Stomach (tissue), 9 donors: ENCODE data around the gene ATP6V0C. TPM values are rescaled to one million over a fixed set of nuclear protein-coding genes. Genes with fewer than 3 reads are reported as not detected.

Source experiments
- DNase-seq, 2 donors: peaks; one replicate each; pipeline versions ENCODE4 v3.0.0 to v3.0.0-alpha.2; 2013 to 2019
- H3K27ac ChIP-seq, 5 donors: fragments of 200-600 bp in 4 of 5; sonication (generic) in 4 of 5; one replicate each; pipeline ENCODE4 v1.5.1; 2013 to 2019; ENCODE audit warnings: mild to moderate bottlenecking in 1 of 5, moderate library complexity in 1 of 5
- H3K27me3 ChIP-seq, 3 donors: fragments of 200-600 bp; sonication (generic); one replicate each; pipeline ENCODE4 v1.5.1; 2017 to 2019; ENCODE audit warnings: mixed run types in 1 of 3
- H3K36me3 ChIP-seq, 4 donors: fragments of 200-600 bp; sonication (generic); 1 replicate in 3 of 4; 2 replicates in 1 of 4; pipeline ENCODE4 v1.5.1; 2016 to 2019
- H3K4me1 ChIP-seq, 4 donors: fragments of 200-600 bp; sonication (generic); one replicate each; pipeline ENCODE4 v1.5.1; 2016 to 2019
- H3K4me3 ChIP-seq, 4 donors: fragments of 200-600 bp; sonication (generic) in 3 of 4; one replicate each; pipeline ENCODE4 v1.5.1; 2016 to 2019; ENCODE audit warnings: mild to moderate bottlenecking in 1 of 4
- H3K9me3 ChIP-seq, 4 donors: fragments of 200-600 bp; sonication (generic); one replicate each; pipeline ENCODE4 v1.5.1; 2016 to 2019
- CTCF ChIP-seq, 7 experiments: fragments of 450-650 bp in 4 of 7; fragments of 200-600 bp in 3 of 7; sonication (generic) in 3 of 7; IDR thresholded peaks; one replicate each; pipeline ENCODE4 v1.5.1; 2016 to 2019; ENCODE audit warnings: antibody characterized with exemption in 7 of 7, control low read depth in 2 of 7, mild to moderate bottlenecking in 1 of 7
- EP300 ChIP-seq: sonication (generic); formaldehyde crosslinking; IDR thresholded peaks from one replicate; pipeline ENCODE4 v1.6.1; 2017; ENCODE audit warnings: antibody characterized with exemption
- POLR2A ChIP-seq, 4 donors: fragments of 450-650 bp; IDR thresholded peaks; one replicate each; pipeline ENCODE4 v1.6.1; 2016; ENCODE audit warnings: antibody characterized with exemption in 4 of 4, control low read depth in 2 of 4, mild to moderate bottlenecking in 1 of 4, moderate library complexity in 1 of 4
- POLR2AphosphoS5 ChIP-seq, 3 donors: sonication (generic); formaldehyde crosslinking; IDR thresholded peaks; one replicate each; pipeline ENCODE4 v1.6.1; 2016; ENCODE audit warnings: antibody characterized with exemption in 3 of 3
- WGBS, 5 donors: extraction: QIAGEN DNeasy Blood & Tissue Kit in 3 of 5; methylation state at CpG; one replicate each; pipeline versions ENCODE4 v1.1.5 to v1.1.7; 2013 to 2018; 5-methylcytosine and 5-hydroxymethylcytosine counted together
- intact Hi-C: fragments of 100-400 bp; cut with DNase I; formaldehyde crosslinking; loops from one replicate; pipeline ENCODE4 v1.15.1; 2023; ENCODE audit warnings: low total_unique reads
- polyA plus RNA-seq, 3 donors: library from polyadenylated mRNA; stranded (reverse); fragments of 200-250 nt; gene quantifications; one replicate each; pipeline ENCODE4 v1.2.3, GENCODE V29; 2013
- total RNA-seq, 5 donors: library from RNA; depleted of rRNA; stranded (reverse); fragments of >200 nt; gene quantifications; one replicate each; pipeline versions ENCODE4 v1.1.0 to v1.2.3, GENCODE V29; 2014 to 2016
- donor health status: healthy with polysubstance abuse.
- donor health status: Bipolar disorder and iron deficiency.
- donor health status: healthy.

The ATP6V0C gene
- total and polyA plus RNA-seq, 8 donors: 8.1 to 169 (median 75.3) TPM

DNA sequence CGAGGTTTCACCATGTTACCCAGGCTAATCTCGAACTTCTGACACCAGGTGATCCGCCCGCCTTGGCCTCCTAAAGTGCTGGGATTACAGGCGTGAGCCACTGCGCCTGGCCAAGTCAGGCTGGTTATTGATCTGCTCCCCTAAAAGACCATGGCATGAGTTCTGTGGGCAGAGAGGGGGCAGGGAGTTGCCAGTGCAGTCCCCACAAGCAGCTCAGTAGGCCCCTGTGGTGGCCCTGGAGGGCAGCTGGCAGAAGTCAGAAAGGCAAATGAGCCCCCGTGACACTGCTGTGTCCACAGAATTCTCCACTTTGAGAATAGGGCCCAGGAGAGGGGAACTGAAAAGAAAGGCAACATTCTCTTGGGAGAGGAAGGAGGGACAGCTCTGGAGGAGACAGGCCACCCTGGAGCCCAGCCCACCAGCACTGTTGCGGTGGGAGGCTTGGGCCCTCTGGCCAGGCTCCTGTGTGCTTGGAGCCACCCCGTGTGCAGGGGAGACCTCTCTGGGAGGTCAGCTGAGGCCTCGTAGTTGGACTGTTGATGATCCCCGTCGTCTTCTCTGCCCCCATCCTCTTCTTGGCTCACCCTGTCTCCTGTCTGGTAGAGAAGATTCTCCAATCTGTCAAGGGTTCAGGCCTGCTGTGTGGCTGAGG, 4.3 kb downstream of the ATP6V0C start:
- DNase-seq: no peak
- Histone ChIP-seq H3K4me3 (peak overlapping the region in 1 of 4 donors; percentile 92), H3K9me3 (no peaks in the 10 kb centered on the region), H3K4me1 (peaks cover 63 to 77% (median 71%) of the 10 kb centered on the region in 4 donors), H3K27ac (peak overlapping the region in 4 of 5 donors; percentile 81 to 99 (median 99)), H3K36me3 (peaks cover 3 to 25% (median 20%) of the 10 kb centered on the region in 4 donors), H3K27me3 (no peaks in the 10 kb centered on the region)
- TF ChIP-seq CTCF (IDR thresholded peaks at IDR 0.05) (no peak), EP300 (no peak), POLR2AphosphoS5 (IDR thresholded peaks at IDR 0.05) (no peak), POLR2A (IDR thresholded peaks at IDR 0.05) (no peak)
- intact Hi-C loops: no loop called here
- WGBS, 5 donors: 62 to 76% (median 69%) methylated on average over 8 to 12 of the region's 12 CpGs

DNA sequence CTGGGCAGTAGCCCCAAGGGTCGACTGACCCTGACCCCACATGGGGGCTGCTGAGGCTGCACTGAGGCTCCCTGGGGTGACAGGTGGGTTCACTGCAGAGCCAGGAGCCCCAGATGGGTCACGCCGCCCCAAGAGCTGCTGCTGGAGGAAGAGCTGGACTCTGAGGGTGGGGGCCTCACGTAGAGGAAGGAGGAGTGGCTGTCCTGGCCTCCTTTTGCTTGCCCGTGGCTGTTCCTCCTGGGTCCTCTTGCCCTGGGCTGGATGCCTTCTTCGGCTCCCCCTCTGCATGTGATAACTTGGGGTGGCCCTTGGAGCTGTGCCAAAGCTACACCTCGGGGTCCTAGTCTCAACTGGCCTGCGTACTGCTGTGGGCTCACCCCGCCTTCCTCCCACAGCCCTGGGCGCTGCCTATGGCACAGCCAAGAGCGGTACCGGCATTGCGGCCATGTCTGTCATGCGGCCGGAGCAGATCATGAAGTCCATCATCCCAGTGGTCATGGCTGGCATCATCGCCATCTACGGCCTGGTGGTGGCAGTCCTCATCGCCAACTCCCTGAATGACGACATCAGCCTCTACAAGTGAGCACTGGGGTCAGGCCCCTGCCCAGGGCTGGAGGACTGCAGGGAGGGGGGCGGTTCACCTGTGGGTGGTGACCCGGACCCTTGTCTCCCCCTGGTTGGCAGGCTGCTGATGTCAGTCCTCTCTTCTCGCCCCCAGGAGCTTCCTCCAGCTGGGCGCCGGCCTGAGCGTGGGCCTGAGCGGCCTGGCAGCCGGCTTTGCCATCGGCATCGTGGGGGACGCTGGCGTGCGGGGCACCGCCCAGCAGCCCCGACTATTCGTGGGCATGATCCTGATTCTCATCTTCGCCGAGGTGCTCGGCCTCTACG, 5.3 kb downstream of the ATP6V0C start:
- TF ChIP-seq POLR2AphosphoS5 (IDR thresholded peaks at IDR 0.05) (no peak), CTCF (IDR thresholded peaks at IDR 0.05) (no peak), EP300 (no peak), POLR2A (IDR thresholded peaks at IDR 0.05) (no peak)
- WGBS, 5 donors: 73 to 86% (median 81%) methylated on average over 31 to 39 of the region's 39 CpGs
- peak overlapping the region; percentile 52 to 99 (median 99) for H3K27ac ChIP-seq
- peaks cover 60 to 79% (median 72%) of the 10 kb centered on the region in 4 donors for H3K4me1 ChIP-seq
- no peaks in the 10 kb centered on the region for H3K27me3 ChIP-seq
- intact Hi-C loops: no loop called here
- peak overlapping the region in 3 of 4 donors; percentile 61 to 75 (median 74) for H3K4me3 ChIP-seq
- no peak for DNase-seq
- peaks cover 12 to 35% (median 30%) of the 10 kb centered on the region in 4 donors for H3K36me3 ChIP-seq
- no peaks in the 10 kb centered on the region for H3K9me3 ChIP-seq

- Histone ChIP-seq H3K36me3 (peaks cover 12 to 41% (median 36%) of the 10 kb centered on the region in 4 donors), H3K4me1 (peaks cover 60 to 85% (median 72%) of the 10 kb centered on the region in 4 donors), H3K27ac (peak overlapping the region; percentile 52 to 99 (median 99)), H3K27me3 (no peaks in the 10 kb centered on the region), H3K9me3 (no peaks in the 10 kb centered on the region), H3K4me3 (peak overlapping the region; percentile 61 to 75 (median 72))
- intact Hi-C loops: no loop called here
- TF ChIP-seq POLR2A (IDR thresholded peaks at IDR 0.05): no peak
- no peak for TF ChIP-seq POLR2AphosphoS5 (IDR thresholded peaks at IDR 0.05)
- no peak for TF ChIP-seq CTCF (IDR thresholded peaks at IDR 0.05)
- TF ChIP-seq EP300: no peak
- WGBS, 5 donors: 10 to 47% (median 44%) methylated on average over 4 to 22 of the region's 22 CpGs
- no peak for DNase-seq
Observed at GRCh38 chr16:2519711-2520080, 5.9 kb downstream of the ATP6V0C start.

GRCh38 chr16:2520097-2520783, 6.5 kb downstream of the ATP6V0C start, which contains the start of gene AMDHD2:
Gene AMDHD2 (plus strand): TSS chr16:2520371. CDS start chr16:2520459, 88 bp downstream.
- H3K4me3 ChIP-seq: peak within 1 kb of the TSS; percentile 61 to 75 (median 72)
- H3K4me1 ChIP-seq: peaks cover 55 to 85% (median 67%) of the 10 kb centered on the region in 4 donors
- H3K9me3 ChIP-seq: no peaks in the 10 kb centered on the region
- no peak for TF ChIP-seq POLR2A (IDR thresholded peaks at IDR 0.05)
- peak; percentile 71 to 96 (median 75) for TF ChIP-seq POLR2AphosphoS5 (IDR thresholded peaks at IDR 0.05)
- no peak for TF ChIP-seq CTCF (IDR thresholded peaks at IDR 0.05)
- no peak for TF ChIP-seq EP300
- peaks cover 12 to 47% (median 41%) of the 10 kb centered on the region in 4 donors for H3K36me3 ChIP-seq
- H3K27ac ChIP-seq: peak within 1 kb of the TSS; percentile 81 to 99 (median 99)
- WGBS, 5 donors: 0 to 3% (median 0%) methylated on average over 16 to 83 of the region's 83 CpGs
- intact Hi-C loops: no loop called here
- peak; percentile 91 to 98 for DNase-seq
- no peaks in the 10 kb centered on the region for H3K27me3 ChIP-seq
